Fibroblast of the aortic adventitia (primary cell): Measurements from ENCODE around the gene SENP3. TPM values are rescaled to one million over a fixed set of nuclear protein-coding genes. Genes with fewer than 3 reads are reported as not detected.

Experiments
- DNase-seq: peaks from one replicate; pipeline ENCODE4 v3.0.0-alpha.2; 2010; ENCODE audit warnings: low read depth
- H3K4me3 ChIP-seq: 2 replicates; pipeline ENCODE4 v1.5.1; 2011; ENCODE audit warnings: low read depth, mild to moderate bottlenecking, control low read depth, low read length, moderate library complexity
- CTCF ChIP-seq: IDR thresholded peaks from 2 replicates; pipeline ENCODE4 v1.5.1; 2011; ENCODE audit warnings: mild to moderate bottlenecking, low read length, control low read depth, inconsistent platforms; ENCODE audit not compliant: insufficient read depth
- total RNA-seq: library from RNA; depleted of rRNA; stranded (reverse); fragments of >200 nt; gene quantifications from 2 replicates; pipeline ENCODE4 v1.2.3, GENCODE V29; 2012; ENCODE audit warnings: low replicate concordance

The SENP3 gene
- total RNA-seq, 1 donor = 60.4 TPM

- no peak for DNase-seq
- no peak overlapping the region for H3K4me3 ChIP-seq
- no peak for TF ChIP-seq CTCF
Observed at GRCh38 chr17:7559320-7560171, 2.2 kb upstream of the SENP3 start.

DNA sequence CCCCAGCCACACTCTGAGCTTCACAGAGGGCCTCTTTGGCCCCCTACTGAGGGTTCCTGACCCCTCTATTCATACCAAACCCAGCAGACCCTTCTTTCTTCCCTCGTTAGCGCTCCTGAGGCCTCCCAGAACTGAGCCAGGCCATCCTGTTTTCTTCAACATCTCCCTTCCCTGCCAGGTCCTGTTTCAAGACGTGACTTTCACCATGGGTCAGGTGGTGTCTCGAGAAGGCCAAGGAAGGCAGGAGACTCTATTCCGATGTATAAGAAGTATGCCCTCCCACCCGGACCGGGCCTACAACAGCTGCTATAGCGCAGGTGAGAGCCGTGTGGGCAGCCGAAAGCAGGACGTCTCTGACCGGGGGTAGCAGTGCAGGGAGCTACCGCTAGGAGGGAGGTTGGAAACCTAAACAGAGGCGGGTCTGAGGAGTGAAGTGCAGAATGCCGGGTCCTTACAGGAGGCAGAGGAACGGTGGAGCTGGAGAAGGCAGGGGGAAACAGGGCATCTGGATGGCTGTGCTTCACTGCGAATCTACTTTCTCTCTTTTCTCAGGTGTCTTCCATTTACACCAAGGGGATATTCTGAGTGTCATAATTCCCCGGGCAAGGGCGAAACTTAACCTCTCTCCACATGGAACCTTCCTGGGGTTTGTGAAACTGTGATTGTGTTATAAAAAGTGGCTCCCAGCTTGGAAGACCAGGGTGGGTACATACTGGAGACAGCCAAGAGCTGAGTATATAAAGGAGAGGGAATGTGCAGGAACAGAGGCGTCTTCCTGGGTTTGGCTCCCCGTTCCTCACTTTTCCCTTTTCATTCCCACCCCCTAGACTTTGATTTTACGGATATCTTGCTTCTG lies 1.3 kb upstream of the SENP3 start:
- peak; percentile 59 for DNase-seq

GRCh38 chr17:7561028-7561575 lies 617 bp upstream of the SENP3 start:
- peak; percentile 80 for DNase-seq
- peak overlapping the region; percentile 85 for H3K4me3 ChIP-seq
- TF ChIP-seq CTCF = peak; percentile 85

More for the DNA sequence above, 1.3 kb upstream of the SENP3 start:
- peak; percentile 87 for TF ChIP-seq CTCF
- H3K4me3 ChIP-seq = peak overlapping the region; percentile 85

DNA sequence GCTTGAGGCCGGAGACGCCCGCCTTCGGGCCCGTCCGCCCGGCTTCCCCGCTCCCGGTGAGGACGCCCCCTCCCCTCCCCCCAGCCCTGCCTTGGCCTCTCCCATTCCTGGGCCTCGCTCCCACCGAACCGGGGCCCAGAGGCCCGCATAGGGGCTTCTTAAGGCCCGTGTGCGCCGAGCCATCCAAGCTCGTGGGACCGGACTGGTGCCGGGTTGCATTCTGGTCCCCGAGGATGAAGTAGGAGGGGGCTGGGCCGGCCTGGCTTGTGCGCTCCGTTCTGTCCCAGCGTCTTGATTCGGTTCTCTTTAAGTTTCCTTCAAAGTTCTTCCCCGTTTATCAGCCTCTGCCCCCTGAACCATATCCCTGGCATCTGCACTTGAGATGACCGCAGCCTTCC lies 488 bp downstream of the SENP3 start:
- TF ChIP-seq CTCF = no peak
- H3K4me3 ChIP-seq = peak overlapping the region; percentile 85
- DNase-seq = no peak

GRCh38 chr17:7563115-7563869 lies 1.6 kb downstream of the SENP3 start:
- TF ChIP-seq CTCF = no peak
- H3K4me3 ChIP-seq = peak overlapping the region; percentile 85

GRCh38 chr17:7569571-7569970 lies 7.9 kb downstream of the SENP3 start:
- no peak for DNase-seq
- no peak overlapping the region for H3K4me3 ChIP-seq
- TF ChIP-seq CTCF = no peak

More at GRCh38 chr17:7563115-7563869, 1.6 kb downstream of the SENP3 start:
- DNase-seq = no peak
